Measurements from ENCODE around the gene MEIOB. TPM values are rescaled to one million over a fixed set of nuclear protein-coding genes. Genes with fewer than 3 reads are reported as not detected.

The MEIOB gene
- total RNA-seq, 1 experiment from 2014 or later, result 1.3 TPM

DNA sequence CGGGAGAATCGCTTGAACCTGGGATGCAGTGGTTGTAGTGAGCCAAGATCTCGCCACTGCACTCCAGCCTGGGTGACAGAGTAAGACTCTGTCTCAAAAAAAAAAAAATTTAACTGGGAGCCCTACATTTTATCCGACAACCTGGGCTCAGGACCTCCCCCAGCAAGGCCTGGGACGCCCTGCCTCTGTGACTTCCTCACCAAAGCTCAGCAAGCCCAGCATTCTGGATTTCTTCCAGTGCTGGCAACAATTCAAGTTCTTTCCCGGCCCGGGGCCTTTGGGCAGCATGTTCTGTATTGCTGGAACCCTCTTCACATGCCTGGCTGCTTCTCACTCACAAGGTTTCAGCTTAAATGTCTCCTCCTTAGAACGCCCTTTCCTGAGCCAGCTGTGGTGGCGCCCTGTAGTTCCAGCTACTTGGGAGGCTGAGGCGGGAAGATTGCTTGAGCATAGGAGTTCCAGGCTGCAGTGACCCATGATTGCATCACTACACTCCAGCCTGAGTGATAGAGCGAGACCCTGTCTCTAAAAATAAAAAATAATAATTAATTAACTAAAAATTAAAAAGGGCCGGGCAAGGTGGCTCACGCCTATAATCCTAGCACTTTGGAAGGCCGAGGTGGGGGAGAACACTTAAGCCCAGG is 15.9 kb upstream of the MEIOB start:
- H4K8ac ChIP-seq (replicated peaks; ENCODE audit: insufficient read length, low read depth, low read length), result no peak overlapping the region
- no peaks in the 10 kb centered on the region for H3K23me2 ChIP-seq (ENCODE audit: insufficient read length, low read depth, low read length, poor library complexity, severe bottlenecking)
- H3K4me3 Mint-ChIP-seq, result no peak overlapping the region
- H3K27ac Mint-ChIP-seq, result no peak overlapping the region
- H3K79me1 ChIP-seq (ENCODE audit: insufficient read depth, low read depth, low read length, poor library complexity, severe bottlenecking), result no peaks in the 10 kb centered on the region
- H2BK15ac ChIP-seq (ENCODE audit: low read depth, low read length), result no peak overlapping the region
- no peak overlapping the region for H3K4ac ChIP-seq (ENCODE audit: low read depth, low read length)
- no peak overlapping the region for H3K18ac ChIP-seq (ENCODE audit: insufficient read length, low read depth, low read length)
- H4K91ac ChIP-seq (ENCODE audit: insufficient read length, low read depth, low read length), result no peak overlapping the region
- WGBS (ENCODE audit: extremely low coverage, insufficient read length, low lambda C conversion rate), result no CpG with 5 or more reads among the region's 14 CpGs
- H4K5ac ChIP-seq (ENCODE audit: insufficient read length, low read depth, low read length), result no peak overlapping the region
- no peak for TF ChIP-seq CTCF (conservative IDR thresholded peaks at IDR 0.05)
- H3K56ac ChIP-seq (ENCODE audit: insufficient read length, low read depth, low read length), result no peak overlapping the region
- H2BK120ac ChIP-seq (ENCODE audit: low read depth, low read length, poor library complexity, severe bottlenecking), result no peak overlapping the region
- H3K27ac ChIP-seq (ENCODE audit: insufficient read length, low read depth, low read length), result no peak overlapping the region
- DNase-seq, result no peak
- no peak overlapping the region for H2BK20ac ChIP-seq (ENCODE audit: low read depth, low read length, poor library complexity, severe bottlenecking)
- no peak overlapping the region for H2AFZ ChIP-seq (ENCODE audit: low read length)
- H2AK5ac ChIP-seq (ENCODE audit: insufficient read length, low read length), result no peak overlapping the region
- no peak overlapping the region for H3K9ac ChIP-seq (ENCODE audit: extremely low read depth, insufficient read length, low read length)
- H3T11ph ChIP-seq (ENCODE audit: low read length), result no peak overlapping the region
- H4K20me1 ChIP-seq (ENCODE audit: control insufficient read depth, insufficient read depth, insufficient read length), result no peaks in the 10 kb centered on the region
- H2BK5ac ChIP-seq (ENCODE audit: insufficient read length, low read length), result no peak overlapping the region
- H3K4me1 ChIP-seq (ENCODE audit: insufficient read depth, low read length), result no peaks in the 10 kb centered on the region
- no peak overlapping the region for H3K14ac ChIP-seq (ENCODE audit: insufficient read depth, low read length)
- H2BK12ac ChIP-seq (ENCODE audit: insufficient read length, low read depth, low read length), result no peak overlapping the region
- no peaks in the 10 kb centered on the region for H3K9me3 Mint-ChIP-seq
- no peak overlapping the region for H3K23ac ChIP-seq (ENCODE audit: insufficient read length, low read depth, low read length)
- H3K4me2 ChIP-seq (ENCODE audit: insufficient read depth, insufficient read length, low read length), result no peak overlapping the region
- no peaks in the 10 kb centered on the region for H3K27me3 ChIP-seq (ENCODE audit: insufficient read depth, low read length)
- peaks cover 42% of the 10 kb centered on the region for H3K27me3 Mint-ChIP-seq (ENCODE audit: low read depth)
- no peaks in the 10 kb centered on the region for H3K36me3 Mint-ChIP-seq (ENCODE audit: insufficient read depth in 1 of 3, low read depth in 3 of 3)
- no peaks in the 10 kb centered on the region for H3K9me3 ChIP-seq (ENCODE audit: control insufficient read depth, low read depth, low read length)
- H3K4me1 Mint-ChIP-seq, result peaks cover under 1 to 5% of the 10 kb centered on the region in 2 experiments; a peak in 3 of 4 replicates
- H3K79me2 ChIP-seq (ENCODE audit: insufficient read depth, low read length), result no peaks in the 10 kb centered on the region

Data from H9 (cell line).